Measurements from ENCODE around the gene RCC2.
"Not testable (repeated sequence)": the region's sequence is repeated elsewhere in the genome, so short reads cannot be mapped to it uniquely, and the experiment has no call there.

The RCC2 gene

GRCh38 chr1:17420391-17420918 is 19.0 kb downstream of the RCC2 start:
- DNase-seq (ENCODE audit: low spot score) = no peak
- in situ Hi-C loops (cut with MboI; ENCODE audit: low pct_unique_long_range_greater_than_20kb, low sequenced_read_pairs, unreplicated experiment) = no loop called here
- no peak for TF ChIP-seq CTCF (IDR thresholded peaks at IDR 0.05; ENCODE audit: extremely low read depth, insufficient read depth, missing control alignments)

GRCh38 chr1:17419626-17420328 is 19.7 kb downstream of the RCC2 start:
- in situ Hi-C loops (cut with MboI; ENCODE audit: low pct_unique_long_range_greater_than_20kb, low sequenced_read_pairs, unreplicated experiment) = no loop called here
- peak; percentile 82 for DNase-seq (ENCODE audit: low spot score)
- peak; percentile 99 for TF ChIP-seq CTCF (IDR thresholded peaks at IDR 0.05; ENCODE audit: extremely low read depth, insufficient read depth, missing control alignments)

GRCh38 chr1:17416389-17416788 is 23.1 kb downstream of the RCC2 start:
- in situ Hi-C loops (cut with MboI; ENCODE audit: low pct_unique_long_range_greater_than_20kb, low sequenced_read_pairs, unreplicated experiment) = no loop called here
- DNase-seq (ENCODE audit: low spot score) = no peak
- no peak for TF ChIP-seq CTCF (IDR thresholded peaks at IDR 0.05; ENCODE audit: extremely low read depth, insufficient read depth, missing control alignments)

- in situ Hi-C loops (cut with MboI; ENCODE audit: low pct_unique_long_range_greater_than_20kb, low sequenced_read_pairs, unreplicated experiment) = no loop called here
- no peak for DNase-seq (ENCODE audit: low spot score)
- no peak for TF ChIP-seq CTCF (IDR thresholded peaks at IDR 0.05; ENCODE audit: extremely low read depth, insufficient read depth, missing control alignments)
Observed at GRCh38 chr1:17414022-17414421, 25.5 kb downstream of the RCC2 start.

GRCh38 chr1:17412093-17412870 is 27.2 kb downstream of the RCC2 start:
- in situ Hi-C loops (cut with MboI; ENCODE audit: low pct_unique_long_range_greater_than_20kb, low sequenced_read_pairs, unreplicated experiment) = no loop called here
- no peak for DNase-seq (ENCODE audit: low spot score)
- no peak for TF ChIP-seq CTCF (IDR thresholded peaks at IDR 0.05; ENCODE audit: extremely low read depth, insufficient read depth, missing control alignments)

- no peak for TF ChIP-seq CTCF (IDR thresholded peaks at IDR 0.05; ENCODE audit: extremely low read depth, insufficient read depth, missing control alignments)
- in situ Hi-C loops (cut with MboI; ENCODE audit: low pct_unique_long_range_greater_than_20kb, low sequenced_read_pairs, unreplicated experiment) = no loop called here
- DNase-seq (ENCODE audit: low spot score) = no peak
Observed at GRCh38 chr1:17409391-17409811, 30.1 kb downstream of the RCC2 start.

GRCh38 chr1:17407786-17408514 is 31.5 kb downstream of the RCC2 start:
- in situ Hi-C loops (cut with MboI; ENCODE audit: low pct_unique_long_range_greater_than_20kb, low sequenced_read_pairs, unreplicated experiment); DNase-seq (ENCODE audit: low spot score): not testable (repeated sequence)

GRCh38 chr1:17406760-17407475 is 32.6 kb downstream of the RCC2 start:
- DNase-seq (ENCODE audit: low spot score); in situ Hi-C loops (cut with MboI; ENCODE audit: low pct_unique_long_range_greater_than_20kb, low sequenced_read_pairs, unreplicated experiment): not testable (repeated sequence)

Measured in GM13977 (cell line).